Inflammatory macrophage treated with lipopolysaccharide for 4 hours (primary cell): ENCODE data around the gene PLXND1.
"Not testable (repeated sequence)": the region's sequence is repeated elsewhere in the genome, so short reads cannot be mapped to it uniquely, and the experiment has no call there.

Source experiments
- DNase-seq: peaks from one replicate; pipeline ENCODE4 v3.0.0-alpha.2; 2020

PLXND1 gene

DNA sequence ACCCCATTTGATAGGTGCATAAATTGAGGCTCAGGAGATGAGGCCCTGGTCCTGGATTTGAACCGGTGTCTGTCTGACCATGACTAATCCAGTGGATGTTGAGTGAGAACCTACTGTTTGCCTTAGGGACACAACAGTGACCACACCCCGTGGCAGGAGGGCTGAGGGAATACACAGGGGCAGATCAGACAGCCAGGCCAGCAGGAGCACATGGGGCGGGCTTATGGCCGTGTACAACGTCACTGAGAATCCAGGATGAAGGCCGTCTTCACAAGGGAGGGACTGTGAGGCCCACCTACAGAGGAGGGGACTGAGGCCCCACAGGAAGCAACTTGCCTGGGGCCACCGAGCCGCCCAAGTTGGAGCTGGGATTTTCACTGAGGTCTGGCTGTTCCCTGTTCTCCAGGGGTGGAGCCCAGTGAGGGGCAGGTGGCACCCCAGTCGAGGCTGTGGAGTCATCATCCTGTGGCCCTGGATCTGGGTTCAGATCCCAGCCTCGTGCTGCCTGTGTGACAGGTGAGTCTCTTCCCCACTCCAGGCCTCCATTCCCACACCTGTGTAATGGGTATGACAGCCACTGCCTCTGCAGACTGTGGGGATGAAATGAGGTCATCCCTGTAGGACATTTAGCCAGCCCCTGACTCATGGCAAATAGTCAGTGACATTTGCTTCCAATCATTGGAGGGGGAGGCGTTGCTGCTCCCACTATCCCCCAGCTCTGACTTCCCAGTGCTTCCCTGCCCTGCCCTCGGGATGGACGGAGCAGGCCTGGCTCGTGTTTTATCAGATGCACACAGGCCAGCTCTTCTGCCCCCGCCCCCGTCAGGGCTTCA lies 6.3 kb upstream of the PLXND1 start:
- DNase-seq: no peak

- no peak for DNase-seq
These were observed 5.5 kb upstream of the PLXND1 start for GRCh38 chr3:129611812-129612533.

DNA sequence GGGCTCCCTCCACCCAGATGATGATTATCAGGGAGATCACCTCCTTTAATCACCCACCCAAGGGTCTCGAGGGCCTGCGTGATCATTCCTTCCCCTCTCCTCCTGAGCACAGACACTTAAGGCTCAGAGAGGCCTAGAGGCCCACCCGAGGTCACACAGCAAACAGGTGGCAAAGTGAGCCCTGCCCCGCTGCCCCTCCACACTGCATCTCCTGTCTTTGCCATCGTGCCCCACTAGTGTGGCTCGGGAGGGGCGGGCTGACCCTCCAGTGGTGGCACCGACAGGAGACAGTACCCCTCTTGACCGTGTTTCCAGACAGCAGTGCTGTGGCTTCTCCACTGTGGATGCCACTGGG lies 4.9 kb upstream of the PLXND1 start:
- DNase-seq: no peak

DNA sequence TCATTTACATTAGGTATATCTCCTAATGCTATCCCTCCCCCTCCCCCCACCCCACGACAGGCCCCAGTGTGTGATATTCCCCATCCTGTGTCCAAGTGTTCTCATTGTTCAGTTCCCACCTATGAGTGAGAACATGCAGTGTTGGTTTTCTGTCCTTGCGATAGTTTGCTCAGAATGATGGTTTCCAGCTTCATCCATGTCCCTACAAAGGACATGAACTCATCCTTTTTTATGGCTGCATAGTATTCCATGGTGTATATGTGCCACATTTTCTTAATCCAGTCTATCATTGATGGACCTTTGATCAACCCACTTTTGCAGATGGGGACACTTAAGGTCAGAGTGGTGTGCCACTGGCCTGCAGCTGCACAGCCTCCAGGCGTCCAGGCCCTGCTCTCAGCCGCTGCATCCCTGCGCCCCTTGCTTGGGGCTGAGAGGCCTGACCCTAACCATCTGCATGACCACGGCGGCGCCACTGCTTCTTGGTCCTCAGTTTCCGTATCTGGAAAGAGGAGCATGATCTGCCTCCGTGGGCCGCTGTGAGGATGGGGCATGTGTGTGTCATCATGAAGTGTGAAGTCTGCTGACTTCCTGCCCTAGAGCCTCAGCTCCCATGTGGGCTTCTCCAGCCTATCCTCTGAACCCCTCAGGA lies 4.4 kb upstream of the PLXND1 start:
- DNase-seq: not testable (repeated sequence)

- no peak for DNase-seq
These were observed 3.8 kb upstream of the PLXND1 start for GRCh38 chr3:129610276-129610675.

DNA sequence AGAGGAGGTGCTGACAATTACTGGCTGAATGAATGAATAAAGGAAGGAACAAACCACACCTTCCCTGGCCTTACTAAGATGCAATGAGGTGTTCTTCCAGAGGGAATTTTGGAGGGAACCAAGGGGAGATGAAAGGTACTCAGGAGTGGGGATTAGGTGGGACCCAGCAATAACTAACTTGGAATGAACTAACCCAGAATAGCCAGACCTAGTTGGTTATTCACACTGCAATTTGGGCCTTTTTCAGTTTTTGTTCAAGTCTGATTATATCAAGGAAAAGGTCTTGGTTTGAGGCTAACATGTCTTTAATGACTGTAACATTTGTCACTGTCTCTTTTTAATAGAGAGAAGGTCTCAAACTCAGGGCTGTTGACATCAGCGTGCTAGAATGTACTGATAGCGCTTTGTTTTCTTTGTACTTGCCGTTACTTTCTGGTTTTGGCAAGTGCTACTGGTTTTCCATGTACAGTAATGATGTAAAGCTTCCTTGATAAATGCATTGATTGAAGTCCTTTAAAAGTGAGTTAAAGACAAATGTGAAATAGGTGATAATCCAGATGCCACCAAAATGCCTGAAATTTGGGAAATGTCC lies 3.2 kb upstream of the PLXND1 start:
- no peak for DNase-seq

GRCh38 chr3:129608936-129609590 lies 2.6 kb upstream of the PLXND1 start:
- DNase-seq: no peak

- no peak for DNase-seq
These were observed 1.8 kb upstream of the PLXND1 start for GRCh38 chr3:129608087-129608935.

DNA sequence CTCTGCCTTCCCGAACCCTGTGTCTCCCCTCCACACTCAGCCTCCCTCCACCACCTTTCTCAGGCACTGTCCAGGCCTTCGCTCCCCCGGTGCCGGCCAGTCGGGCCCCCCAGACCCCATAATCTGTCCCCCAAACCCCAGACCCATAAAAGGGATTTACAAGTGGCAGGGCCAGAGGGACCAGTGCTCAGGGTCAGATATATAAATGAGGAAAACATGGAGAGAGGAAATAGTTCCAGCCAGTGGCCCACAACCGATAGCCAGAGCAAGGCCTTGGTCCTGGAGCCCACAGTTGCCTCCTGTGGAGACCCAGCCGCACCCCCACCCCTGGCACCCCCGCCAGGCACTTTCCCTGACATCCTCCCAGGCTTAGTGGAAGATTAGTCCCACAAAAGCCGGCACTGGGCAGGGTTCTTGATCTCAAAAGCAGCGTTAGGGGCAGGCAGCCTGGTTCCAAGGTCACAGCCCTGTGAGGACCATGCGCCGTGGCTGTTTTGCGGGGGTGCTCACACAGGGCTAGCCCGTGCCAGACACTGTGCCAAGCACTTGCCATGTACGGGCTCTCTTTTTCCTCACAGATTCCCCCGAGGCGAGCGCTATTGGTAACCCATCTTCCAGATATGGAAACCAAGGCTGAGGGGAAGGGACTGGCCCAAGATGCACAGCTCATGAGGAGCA lies 1.1 kb upstream of the PLXND1 start:
- no peak for DNase-seq

GRCh38 chr3:129605922-129606635 lies 397 bp downstream of the PLXND1 start:
- peak; percentile 45 for DNase-seq

DNA sequence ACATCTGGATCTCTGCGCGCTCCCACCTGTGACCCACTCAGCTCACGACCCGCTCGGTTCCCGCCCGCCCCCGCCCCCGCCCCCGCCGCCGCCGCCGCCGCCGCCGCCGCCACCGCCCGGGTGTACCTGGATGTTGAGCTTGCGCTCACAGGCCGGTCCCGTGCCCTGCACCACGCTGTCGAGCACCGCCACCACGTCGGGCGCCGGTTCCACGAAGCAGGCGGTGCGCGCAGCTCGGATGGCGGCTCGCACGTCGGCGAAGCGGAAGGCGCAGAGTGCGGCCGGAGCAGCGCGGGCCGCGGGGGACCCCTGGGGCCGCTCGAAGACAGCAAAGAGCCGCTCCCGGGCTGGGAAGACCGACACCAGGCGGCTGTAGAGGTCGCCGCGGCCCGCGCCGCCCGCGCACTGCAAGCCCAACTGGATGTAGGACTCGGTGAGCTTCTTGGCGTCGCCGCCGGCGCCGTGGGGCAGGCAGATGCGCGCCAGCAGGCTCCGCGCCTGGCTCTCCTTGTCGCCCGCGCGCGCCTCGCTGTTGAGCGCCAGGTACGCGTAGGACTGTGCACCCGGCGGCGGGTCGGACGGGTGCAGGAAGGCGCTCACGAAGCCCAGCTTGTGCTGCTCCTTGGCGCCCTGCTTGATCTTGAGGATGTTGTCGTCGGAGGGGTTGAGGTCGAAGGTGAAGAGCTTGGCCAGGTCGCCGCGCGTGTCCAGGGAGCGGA lies 1.1 kb downstream of the PLXND1 start:
- peak; percentile 56 for DNase-seq

- DNase-seq: no peak
These were observed 1.7 kb downstream of the PLXND1 start for GRCh38 chr3:129604767-129605166.

- no peak for DNase-seq
These were observed 2.3 kb downstream of the PLXND1 start for GRCh38 chr3:129603991-129604749.

- peak; percentile 73 for DNase-seq
These were observed 2.9 kb downstream of the PLXND1 start for GRCh38 chr3:129603561-129603942.

GRCh38 chr3:129602730-129603560 lies 3.5 kb downstream of the PLXND1 start:
- DNase-seq: peak; percentile 73

GRCh38 chr3:129602309-129602708 lies 4.2 kb downstream of the PLXND1 start:
- DNase-seq: no peak

DNA sequence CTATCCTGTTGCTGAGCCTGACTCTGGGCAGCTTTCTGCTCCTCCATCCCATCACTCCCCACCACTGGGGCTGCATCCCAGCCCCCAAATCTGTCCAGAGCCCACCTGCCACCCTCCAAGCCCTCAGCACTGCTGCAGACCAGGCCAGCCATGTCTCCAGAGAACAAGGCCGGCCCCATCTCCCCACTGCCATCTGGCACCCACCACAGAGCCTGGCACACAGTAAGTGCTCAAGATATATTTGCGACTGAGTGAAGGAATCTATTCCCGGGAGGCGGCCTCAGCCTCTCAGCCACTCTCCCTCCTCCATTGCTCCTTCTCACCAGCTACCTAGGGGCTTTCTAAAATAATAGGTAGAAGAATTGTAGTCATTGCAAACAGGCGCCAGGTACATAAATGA lies 4.8 kb downstream of the PLXND1 start:
- no peak for DNase-seq

DNA sequence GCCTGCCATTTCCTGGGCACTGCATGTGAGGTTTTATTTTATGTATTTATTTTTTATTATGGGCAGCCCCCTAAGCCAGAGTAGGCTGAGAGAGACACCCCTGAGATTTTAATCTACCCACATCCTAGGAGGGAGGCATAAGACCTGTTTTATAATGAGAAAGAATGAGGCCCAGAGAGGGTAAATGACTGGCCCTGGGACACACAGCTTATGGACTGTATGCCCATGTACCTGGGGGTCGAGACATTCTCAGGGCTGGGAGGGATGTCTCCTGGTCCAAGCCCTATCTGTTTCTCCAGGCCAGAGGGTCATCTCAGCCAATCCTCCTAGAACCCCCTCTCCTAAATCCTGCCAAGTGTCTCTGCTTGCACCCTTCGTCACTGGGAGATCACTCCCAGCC lies 6.1 kb downstream of the PLXND1 start:
- DNase-seq: no peak
